Coronary artery (tissue), 2 donors: ENCODE measurements around the gene PHOSPHO1.

ENCODE experiments used
- DNase-seq: peaks from one replicate; pipeline ENCODE4 v3.0.0-alpha.2; 2017; ENCODE audit warnings: low spot score
- H3K27ac ChIP-seq, 2 donors: fragments of 200-600 bp; sonication (generic); one replicate each; pipeline ENCODE4 v1.5.1; 2016 to 2019
- H3K4me3 ChIP-seq: fragments of 200-600 bp; sonication (generic); 2 replicates; pipeline ENCODE4 v1.5.1; 2016; ENCODE audit warnings: mild to moderate bottlenecking, moderate library complexity
- TF ChIP-seq, protein P1 (sequence below): fragments of 200-600 bp; sonication (generic); IDR thresholded peaks from one replicate; pipeline ENCODE4 v1.5.1; 2019; ENCODE audit warnings: antibody characterized with exemption

PHOSPHO1 gene

DNA sequence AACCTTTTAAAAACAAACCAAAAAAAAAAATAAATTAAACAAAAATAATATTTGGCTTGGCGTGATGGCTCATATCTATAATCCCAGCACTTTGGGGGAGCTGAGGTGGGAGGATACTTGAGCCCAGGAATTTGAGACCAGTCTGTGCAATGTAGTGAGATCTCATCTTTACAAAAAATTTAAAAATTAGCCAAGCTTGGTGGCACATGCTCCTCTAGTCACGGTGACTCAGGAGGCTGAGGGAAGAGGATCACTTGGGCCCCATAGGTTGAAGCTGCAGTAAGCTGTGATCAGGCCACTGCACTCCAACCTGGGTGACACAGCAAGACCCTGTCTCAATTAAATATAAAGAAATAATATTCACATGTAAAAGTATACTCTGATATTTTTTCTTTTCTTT lies 32.4 kb downstream of the PHOSPHO1 start:
- H3K4me3 ChIP-seq: no peak overlapping the region
- TF ChIP-seq, protein P1, sequence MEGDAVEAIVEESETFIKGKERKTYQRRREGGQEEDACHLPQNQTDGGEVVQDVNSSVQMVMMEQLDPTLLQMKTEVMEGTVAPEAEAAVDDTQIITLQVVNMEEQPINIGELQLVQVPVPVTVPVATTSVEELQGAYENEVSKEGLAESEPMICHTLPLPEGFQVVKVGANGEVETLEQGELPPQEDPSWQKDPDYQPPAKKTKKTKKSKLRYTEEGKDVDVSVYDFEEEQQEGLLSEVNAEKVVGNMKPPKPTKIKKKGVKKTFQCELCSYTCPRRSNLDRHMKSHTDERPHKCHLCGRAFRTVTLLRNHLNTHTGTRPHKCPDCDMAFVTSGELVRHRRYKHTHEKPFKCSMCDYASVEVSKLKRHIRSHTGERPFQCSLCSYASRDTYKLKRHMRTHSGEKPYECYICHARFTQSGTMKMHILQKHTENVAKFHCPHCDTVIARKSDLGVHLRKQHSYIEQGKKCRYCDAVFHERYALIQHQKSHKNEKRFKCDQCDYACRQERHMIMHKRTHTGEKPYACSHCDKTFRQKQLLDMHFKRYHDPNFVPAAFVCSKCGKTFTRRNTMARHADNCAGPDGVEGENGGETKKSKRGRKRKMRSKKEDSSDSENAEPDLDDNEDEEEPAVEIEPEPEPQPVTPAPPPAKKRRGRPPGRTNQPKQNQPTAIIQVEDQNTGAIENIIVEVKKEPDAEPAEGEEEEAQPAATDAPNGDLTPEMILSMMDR: no peak
- H3K27ac ChIP-seq: no peak overlapping the region
- no peak for DNase-seq

DNA sequence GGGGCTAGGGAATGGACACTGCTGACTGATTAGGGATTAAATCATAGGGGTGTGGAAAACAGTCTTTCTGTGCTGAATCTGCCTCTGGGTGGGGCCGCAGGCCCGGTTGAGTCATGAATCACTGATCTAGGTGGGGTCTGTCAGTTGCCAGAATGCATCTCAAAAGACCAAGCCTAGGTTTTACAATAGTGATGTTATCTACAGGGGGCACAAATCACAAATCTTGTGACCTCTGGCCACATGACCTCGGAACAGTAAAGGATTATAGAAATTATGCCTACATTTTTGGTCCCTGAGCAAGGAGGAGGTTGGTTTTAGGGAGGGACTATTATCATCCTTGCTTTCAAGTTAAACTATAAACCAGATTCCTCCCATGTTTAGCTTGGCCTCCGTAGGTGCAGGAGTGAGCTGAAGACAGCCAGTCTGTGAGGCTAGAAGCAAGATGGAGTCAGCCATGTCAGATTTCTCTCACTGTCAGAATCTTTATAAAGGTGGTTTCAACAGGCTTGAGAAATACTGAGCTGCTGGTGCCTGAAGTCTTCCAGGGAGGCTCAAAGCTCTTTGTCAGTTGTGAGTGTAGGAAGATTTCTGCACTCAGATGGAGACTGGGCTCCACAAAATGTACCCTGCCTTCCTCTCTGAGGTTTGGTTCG lies 33.1 kb downstream of the PHOSPHO1 start:
- Histone ChIP-seq H3K27ac (no peak overlapping the region), H3K4me3 (no peak overlapping the region)
- DNase-seq: no peak
- TF ChIP-seq, protein P1: no peak

DNA sequence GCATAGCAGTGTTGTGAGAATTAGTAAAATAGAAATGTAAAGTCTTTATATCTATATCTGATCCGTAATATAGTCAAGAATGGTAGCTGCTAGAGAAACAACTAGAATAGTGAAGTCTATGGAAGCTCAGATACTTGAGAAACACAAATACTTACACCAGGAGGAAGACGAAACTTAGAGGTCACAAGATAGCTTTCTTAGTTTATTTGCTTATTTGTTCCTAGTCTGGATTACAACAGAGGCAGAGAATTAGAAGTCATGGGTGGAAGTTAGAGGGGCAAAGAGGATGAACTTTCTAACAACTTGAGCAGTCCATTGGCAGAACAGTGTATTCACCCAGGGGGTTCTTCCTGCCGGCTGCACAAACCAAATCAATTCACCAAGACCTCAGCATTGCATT lies 34.1 kb downstream of the PHOSPHO1 start:
- H3K27ac ChIP-seq: no peak overlapping the region
- DNase-seq: no peak
- TF ChIP-seq, protein P1: no peak
- H3K4me3 ChIP-seq: no peak overlapping the region

DNA sequence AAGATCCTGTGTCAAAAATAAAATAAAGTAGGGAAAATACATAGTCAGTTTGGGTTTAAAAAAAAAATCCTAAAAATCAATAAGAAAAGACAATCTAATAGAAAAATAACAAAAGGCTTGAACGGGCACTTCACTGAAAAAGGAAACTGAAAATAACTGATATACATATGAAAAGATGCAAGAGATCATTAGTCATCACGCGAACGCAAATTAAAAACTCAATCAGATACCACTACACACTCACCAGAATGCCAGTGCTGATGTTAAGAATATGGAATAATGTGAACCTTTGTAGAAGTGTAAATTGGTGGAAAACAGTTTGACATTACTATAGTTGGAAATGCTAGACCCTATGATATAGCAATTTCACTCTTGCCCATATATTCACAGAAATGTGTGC lies 34.8 kb downstream of the PHOSPHO1 start:
- TF ChIP-seq, protein P1: no peak
- no peak for DNase-seq
- H3K27ac ChIP-seq: no peak overlapping the region
- no peak overlapping the region for H3K4me3 ChIP-seq

DNA sequence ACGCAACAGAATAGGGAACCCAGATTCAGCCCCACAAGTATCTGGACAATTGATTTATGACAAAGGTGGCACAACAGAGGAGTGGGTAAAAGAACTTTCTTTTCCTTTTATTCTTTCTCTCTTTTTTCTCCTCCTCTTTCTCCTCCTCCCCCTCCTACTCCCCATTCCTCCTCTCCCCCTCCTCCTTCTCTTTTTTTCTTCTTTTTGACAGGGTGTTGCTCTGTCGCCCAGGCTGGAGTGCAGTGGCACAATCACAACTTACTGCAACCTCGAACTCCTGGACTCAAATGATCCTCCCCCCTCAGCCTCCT lies 36.3 kb downstream of the PHOSPHO1 start:
- no peak for DNase-seq
- TF ChIP-seq, protein P1: no peak
- peak overlapping the region; percentile 88 for H3K4me3 ChIP-seq
- peak overlapping the region in 1 of 2 donors; percentile 50 for H3K27ac ChIP-seq

DNA sequence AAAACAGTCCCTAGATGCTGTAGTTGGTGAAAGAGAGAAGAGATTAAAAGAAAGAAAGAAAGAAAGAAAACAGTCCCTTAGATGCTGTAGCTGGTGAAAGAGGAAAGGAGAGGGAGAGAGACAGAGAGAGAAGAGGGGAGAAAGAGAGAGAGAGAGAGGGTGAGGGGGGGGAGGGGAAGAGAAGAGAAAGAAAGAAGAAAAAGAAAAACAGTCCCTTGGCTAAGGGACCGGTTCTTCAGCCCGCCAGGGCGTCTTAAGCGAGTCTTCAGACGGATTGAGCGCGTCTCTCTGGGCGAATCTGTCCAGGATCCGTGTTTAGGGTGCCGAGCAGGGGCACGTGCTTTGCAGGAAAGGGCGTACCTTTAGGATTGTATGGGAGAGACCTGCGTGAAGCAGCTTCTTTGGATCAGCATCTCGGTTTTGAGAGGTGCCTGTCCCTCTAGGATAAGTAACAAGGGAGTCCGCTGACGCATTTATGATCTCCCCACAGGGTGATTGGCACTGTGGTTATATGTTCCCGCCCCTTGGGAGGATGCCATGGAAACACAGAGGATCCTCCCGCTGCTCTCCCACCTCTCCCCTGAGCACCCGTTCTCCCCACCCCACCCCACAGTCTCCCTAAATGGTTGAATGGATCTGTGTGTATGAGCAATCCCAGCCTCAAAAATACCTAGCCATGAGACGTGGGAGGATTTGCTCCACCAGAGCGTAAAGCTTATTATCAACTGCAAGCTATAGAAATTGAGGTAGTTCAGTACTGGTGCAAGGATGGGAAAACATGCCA lies 36.9 kb downstream of the PHOSPHO1 start:
- TF ChIP-seq, protein P1: no peak
- H3K27ac ChIP-seq: peak overlapping the region; percentile 50 to 99
- DNase-seq: no peak
- peak overlapping the region; percentile 88 for H3K4me3 ChIP-seq
